Lower leg skin (tissue), 4 donors: ENCODE data around the gene PTOV1. TPM values are rescaled to one million over a fixed set of nuclear protein-coding genes. Genes with fewer than 3 reads are reported as not detected.

ENCODE experiments used
- DNase-seq, 2 donors: peaks; one replicate each; pipeline ENCODE4 v3.0.0-alpha.2; 2019; ENCODE audit warnings: low spot score in 2 of 2
- H3K4me3 ChIP-seq: fragments of 200-600 bp; sonication (generic); 2 replicates; pipeline ENCODE4 v1.5.1; 2017; ENCODE audit warnings: mild to moderate bottlenecking, low read depth; ENCODE audit not compliant: poor library complexity, severe bottlenecking
- CTCF ChIP-seq, 3 donors: fragments of 450-650 bp; IDR thresholded peaks; one replicate each; pipeline ENCODE4 v1.5.1; 2016; ENCODE audit warnings: antibody characterized with exemption in 3 of 3, mild to moderate bottlenecking in 3 of 3, moderate library complexity in 2 of 3
- POLR2A ChIP-seq, 2 donors: fragments of 450-650 bp; IDR thresholded peaks; one replicate each; pipeline ENCODE4 v1.6.1; 2016 to 2017; ENCODE audit warnings: antibody characterized with exemption in 2 of 2, mild to moderate bottlenecking in 1 of 2, moderate library complexity in 1 of 2
- WGBS, 2 donors: methylation state at CpG; one replicate each; pipeline ENCODE4 v1.1.5; 2018; 5-methylcytosine and 5-hydroxymethylcytosine counted together
- intact Hi-C: fragments of 100-400 bp; cut with DNase I; formaldehyde crosslinking; loops from one replicate; pipeline ENCODE4 v1.15.0; 2023; ENCODE audit warnings: low total_unique reads
- total RNA-seq, 4 donors: library from RNA; depleted of rRNA; stranded (reverse); fragments of >200 nt; gene quantifications; one replicate each; pipeline ENCODE4 v1.1.0, GENCODE V29; 2016

Gene PTOV1
- total RNA-seq, 4 donors from 2014 or later: 62.4 to 122 (median 92.5) TPM

- TF ChIP-seq POLR2A (IDR thresholded peaks at IDR 0.05) (no peak), CTCF (IDR thresholded peaks at IDR 0.05) (no peak)
- H3K4me3 ChIP-seq: no peak overlapping the region
- DNase-seq: no peak
- WGBS, 2 donors: 82 to 84% methylated on average over 26 to 27 of the region's 27 CpGs
- intact Hi-C loops: no loop called here
Observed at GRCh38 chr19:49872245-49873128, 21.5 kb downstream of the PTOV1 start.

- TF ChIP-seq CTCF (IDR thresholded peaks at IDR 0.05) (no peak), POLR2A (IDR thresholded peaks at IDR 0.05) (no peak)
- no peak overlapping the region for H3K4me3 ChIP-seq
- intact Hi-C loops: no loop called here
- 86 to 89% methylated on average over 25 to 29 of the region's 29 CpGs for WGBS, 2 donors
- DNase-seq: no peak
Observed at GRCh38 chr19:49873129-49873521, 22.2 kb downstream of the PTOV1 start.

DNA sequence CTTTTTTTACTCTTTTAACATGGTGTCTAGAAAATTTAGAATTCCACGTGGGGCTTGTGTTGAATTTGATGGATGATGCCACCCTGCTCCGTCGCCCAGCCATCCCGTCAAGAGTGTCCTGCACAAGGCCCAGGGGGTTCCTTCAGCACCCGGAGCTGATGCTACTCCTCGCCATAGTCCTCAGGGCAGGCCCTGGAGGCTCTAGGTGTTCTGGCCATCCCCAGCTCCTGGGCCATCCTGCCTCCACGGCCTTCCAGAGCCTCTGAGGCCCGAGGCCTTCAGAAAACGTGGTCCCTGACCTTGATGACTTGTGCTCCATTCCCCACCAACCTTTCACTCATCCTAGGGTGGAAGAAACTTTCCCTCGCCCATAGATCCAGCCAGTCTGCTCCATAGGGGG, 22.9 kb downstream of the PTOV1 start:
- 83 to 87% methylated on average over 10 of the region's 10 CpGs for WGBS, 2 donors
- no peak overlapping the region for H3K4me3 ChIP-seq
- intact Hi-C loops: no loop called here
- TF ChIP-seq POLR2A (IDR thresholded peaks at IDR 0.05): no peak
- no peak for TF ChIP-seq CTCF (IDR thresholded peaks at IDR 0.05)
- no peak for DNase-seq

- 87 to 95% methylated on average over 11 of the region's 11 CpGs for WGBS, 2 donors
Observed at GRCh38 chr19:49874503-49875157, 23.7 kb downstream of the PTOV1 start.

GRCh38 chr19:49875177-49875576, 24.2 kb downstream of the PTOV1 start:
- H3K4me3 ChIP-seq: no peak overlapping the region
- no peak for DNase-seq
- WGBS, 2 donors: 85 to 91% methylated on average over 4 of the region's 4 CpGs
- TF ChIP-seq CTCF (IDR thresholded peaks at IDR 0.05): no peak
- intact Hi-C loops: no loop called here

More at GRCh38 chr19:49874503-49875157, 23.7 kb downstream of the PTOV1 start:
- DNase-seq: no peak
- TF ChIP-seq POLR2A (IDR thresholded peaks at IDR 0.05): no peak
- intact Hi-C loops: no loop called here
- no peak overlapping the region for H3K4me3 ChIP-seq

DNA sequence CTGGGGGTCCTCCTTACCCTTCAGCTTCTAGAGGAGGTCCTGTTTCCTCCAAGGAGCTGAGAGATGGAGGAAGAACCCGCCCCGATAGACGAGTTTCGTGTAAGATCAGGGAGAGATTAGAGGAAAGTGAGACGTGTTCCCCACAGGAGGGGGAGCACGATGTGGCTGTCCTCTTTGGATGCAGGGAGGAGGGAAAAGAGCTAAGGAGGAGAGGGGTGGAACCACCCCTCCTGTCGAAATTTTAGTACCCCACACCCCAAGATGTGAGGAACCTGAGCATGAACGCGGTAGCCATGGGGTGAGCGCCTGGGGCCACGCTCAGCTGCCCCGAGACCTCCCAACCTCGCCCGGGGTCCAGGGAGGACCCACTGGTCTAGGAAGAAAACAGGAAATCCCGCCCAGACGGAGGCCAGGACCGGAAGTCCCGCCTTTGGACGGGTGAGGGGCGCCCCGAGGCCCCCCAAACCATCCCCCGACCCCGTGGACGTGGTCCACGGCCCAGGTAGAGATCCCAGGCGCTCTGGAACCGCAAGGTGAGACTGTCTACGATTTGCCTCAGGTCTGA, 25.0 kb downstream of the PTOV1 start:
- peak; percentile 68 to 93 for DNase-seq
- H3K4me3 ChIP-seq: peak overlapping the region; percentile 72
- WGBS, 2 donors: 0 to 1% methylated on average over 24 to 28 of the region's 28 CpGs
- TF ChIP-seq CTCF (IDR thresholded peaks at IDR 0.05) (no peak), POLR2A (IDR thresholded peaks at IDR 0.05) (no peak)
- intact Hi-C loops: no loop called here
